RWPE2 (cell line): Measurements from ENCODE around the gene NDOR1.

Source experiments
- ATAC-seq: fragments of 200-7000 bp; cut with Tn5 transposase; 3 replicates; pipeline ENCODE4 v1.9.1; 2021; ENCODE audit warnings: low read depth
- DNase-seq: peaks from one replicate; pipeline ENCODE4 v3.0.0-alpha.2; 2020; ENCODE audit warnings: low spot score
- H3K27ac ChIP-seq: fragments of 450-650 bp; 2 replicates; pipeline ENCODE4 v1.5.1; 2017; ENCODE audit warnings: mild to moderate bottlenecking; ENCODE audit not compliant: poor library complexity, severe bottlenecking
- H3K27me3 ChIP-seq: fragments of 250-450 bp; sonication (Bioruptor Pico); 2 replicates; pipeline ENCODE4 v1.5.1; 2021; ENCODE audit warnings: mild to moderate bottlenecking, moderate library complexity; ENCODE audit not compliant: insufficient read depth, poor library complexity, severe bottlenecking
- H3K36me3 ChIP-seq: fragments of 250-450 bp; sonication (Bioruptor Pico); 2 replicates; pipeline ENCODE4 v1.5.1; 2020; ENCODE audit warnings: low read depth, mild to moderate bottlenecking, moderate library complexity
- H3K4me1 ChIP-seq: fragments of 250-450 bp; sonication (Bioruptor Pico); 2 replicates; pipeline ENCODE4 v1.5.1; 2021; ENCODE audit warnings: mild to moderate bottlenecking, moderate library complexity; ENCODE audit not compliant: insufficient read depth, poor library complexity, severe bottlenecking
- H3K4me3 ChIP-seq: fragments of 250-450 bp; sonication (Bioruptor Pico); 2 replicates; pipeline ENCODE4 v1.5.1; 2021; ENCODE audit warnings: mild to moderate bottlenecking, moderate library complexity; ENCODE audit not compliant: severe bottlenecking
- H3K9me3 ChIP-seq: fragments of 250-450 bp; sonication (Bioruptor Pico); 2 replicates; pipeline ENCODE4 v1.5.1; 2021; ENCODE audit warnings: mild to moderate bottlenecking, moderate library complexity; ENCODE audit not compliant: severe bottlenecking
- TF ChIP-seq, protein P1 (sequence below): fragments of 450-650 bp; IDR thresholded peaks from one replicate; pipeline ENCODE4 v1.5.1; 2017; ENCODE audit warnings: mild to moderate bottlenecking, moderate library complexity; ENCODE audit not compliant: poor library complexity, severe bottlenecking

Gene NDOR1

DNA sequence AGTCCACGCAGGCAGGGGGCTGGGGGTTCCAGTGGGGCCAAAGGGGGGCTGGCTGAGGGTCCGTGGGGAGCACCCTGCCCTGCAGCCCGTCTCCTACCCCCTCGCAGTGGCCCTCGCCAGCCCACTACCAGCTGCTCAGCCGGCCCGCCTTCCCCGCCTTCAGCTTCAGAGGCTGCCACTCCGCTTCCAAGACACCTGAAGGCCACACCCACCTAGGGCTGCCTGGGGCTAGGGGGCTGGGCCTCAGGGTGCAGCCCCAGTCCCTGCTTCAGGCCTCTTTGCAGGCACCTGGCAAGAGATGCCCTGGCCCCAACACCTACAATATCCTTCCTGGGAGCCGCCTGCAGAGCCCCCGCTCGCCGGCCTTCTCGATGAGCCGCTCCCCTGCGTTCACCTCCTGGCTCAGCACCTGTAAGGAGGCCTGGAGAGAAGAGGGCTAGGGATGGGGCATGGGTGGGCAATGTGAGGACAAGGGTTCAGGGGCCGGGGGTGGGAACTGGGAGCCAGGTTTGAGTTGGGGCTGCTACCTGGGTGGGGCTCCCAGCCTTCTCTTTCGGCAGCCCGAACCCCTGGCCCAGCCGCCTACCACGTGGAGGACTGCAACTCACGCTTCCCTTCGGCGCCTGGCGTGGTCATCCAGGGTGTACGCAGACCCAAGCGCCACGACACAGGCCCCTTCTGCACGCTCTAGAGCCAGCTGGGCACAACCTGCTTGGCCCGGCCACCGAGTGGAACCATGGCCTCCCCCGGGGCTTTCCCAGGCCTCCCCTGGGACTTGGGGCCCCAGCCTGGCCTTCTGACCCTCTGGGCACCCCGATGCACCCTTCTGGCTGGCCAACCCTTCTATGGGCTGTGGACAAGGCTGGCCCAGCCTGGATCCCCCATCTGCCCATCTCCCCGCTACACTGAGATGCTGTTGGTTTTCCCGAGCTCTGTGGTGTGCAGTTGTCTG, 47.3 kb downstream of the NDOR1 start:
- no peaks in the 10 kb centered on the region for H3K9me3 ChIP-seq
- H3K4me3 ChIP-seq: no peak overlapping the region
- DNase-seq: no peak
- TF ChIP-seq, protein P1, sequence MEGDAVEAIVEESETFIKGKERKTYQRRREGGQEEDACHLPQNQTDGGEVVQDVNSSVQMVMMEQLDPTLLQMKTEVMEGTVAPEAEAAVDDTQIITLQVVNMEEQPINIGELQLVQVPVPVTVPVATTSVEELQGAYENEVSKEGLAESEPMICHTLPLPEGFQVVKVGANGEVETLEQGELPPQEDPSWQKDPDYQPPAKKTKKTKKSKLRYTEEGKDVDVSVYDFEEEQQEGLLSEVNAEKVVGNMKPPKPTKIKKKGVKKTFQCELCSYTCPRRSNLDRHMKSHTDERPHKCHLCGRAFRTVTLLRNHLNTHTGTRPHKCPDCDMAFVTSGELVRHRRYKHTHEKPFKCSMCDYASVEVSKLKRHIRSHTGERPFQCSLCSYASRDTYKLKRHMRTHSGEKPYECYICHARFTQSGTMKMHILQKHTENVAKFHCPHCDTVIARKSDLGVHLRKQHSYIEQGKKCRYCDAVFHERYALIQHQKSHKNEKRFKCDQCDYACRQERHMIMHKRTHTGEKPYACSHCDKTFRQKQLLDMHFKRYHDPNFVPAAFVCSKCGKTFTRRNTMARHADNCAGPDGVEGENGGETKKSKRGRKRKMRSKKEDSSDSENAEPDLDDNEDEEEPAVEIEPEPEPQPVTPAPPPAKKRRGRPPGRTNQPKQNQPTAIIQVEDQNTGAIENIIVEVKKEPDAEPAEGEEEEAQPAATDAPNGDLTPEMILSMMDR: no peak
- no peak overlapping the region for H3K27ac ChIP-seq
- H3K27me3 ChIP-seq: no peaks in the 10 kb centered on the region
- H3K4me1 ChIP-seq: peaks cover 7% of the 10 kb centered on the region
- peaks cover 15% of the 10 kb centered on the region for H3K36me3 ChIP-seq
- ATAC-seq: peak; percentile 18; the same call in 1 of the 3 replicates

DNA sequence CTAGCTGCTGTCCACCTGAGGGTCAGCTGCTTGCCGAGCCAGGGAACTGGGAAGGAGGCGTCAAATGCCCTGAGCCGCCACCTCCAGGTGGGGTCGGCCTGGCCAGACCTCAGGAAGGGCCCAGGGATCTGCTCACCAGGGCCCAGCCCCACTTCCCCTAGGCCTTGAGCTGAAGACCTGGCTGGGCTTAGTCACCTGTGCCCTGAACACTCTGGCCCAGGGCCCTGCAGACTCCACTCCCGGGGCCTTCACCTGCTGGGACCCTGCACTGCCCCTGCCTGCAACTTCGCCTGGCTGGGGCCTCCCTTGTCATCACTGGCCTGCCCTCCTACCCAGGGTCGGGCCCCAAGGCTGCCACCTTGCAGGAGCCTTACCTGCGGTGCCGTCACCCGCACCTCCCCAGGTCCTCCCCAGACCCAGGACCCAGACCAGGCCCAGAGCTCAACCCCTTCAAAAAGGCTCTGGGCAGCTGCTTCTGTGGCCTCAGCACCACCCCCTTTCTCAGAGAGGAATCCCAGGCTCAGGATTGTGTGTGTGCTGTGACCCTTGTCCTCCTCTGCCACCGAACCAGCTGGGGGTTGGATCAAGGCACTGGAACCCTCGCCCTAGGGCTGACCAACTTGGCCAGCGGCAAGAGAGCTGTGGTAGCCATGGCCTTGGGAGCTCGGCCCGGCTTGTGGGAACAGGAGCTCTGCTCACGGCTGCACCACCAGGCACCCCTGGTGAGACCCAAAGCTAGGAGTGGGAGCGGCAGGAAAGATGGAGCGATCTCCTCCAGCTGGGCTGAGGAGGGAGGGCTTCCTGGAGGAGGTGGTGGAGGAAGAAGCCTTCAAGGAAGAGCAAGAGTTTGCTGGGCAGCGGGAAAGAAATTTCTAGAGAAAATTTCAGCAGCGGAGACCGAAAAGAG, 48.5 kb downstream of the NDOR1 start:
- peak overlapping the region; percentile 99 for H3K4me3 ChIP-seq
- no peak for DNase-seq
- peaks cover 27% of the 10 kb centered on the region for H3K36me3 ChIP-seq
- TF ChIP-seq, protein P1: no peak
- peak overlapping the region; percentile 68 for H3K27ac ChIP-seq
- no peaks in the 10 kb centered on the region for H3K9me3 ChIP-seq
- 0 out of 3 replicates have a peak, but pooled peaks have one; percentile 8 for ATAC-seq
- no peaks in the 10 kb centered on the region for H3K27me3 ChIP-seq
- peaks cover 7% of the 10 kb centered on the region for H3K4me1 ChIP-seq

DNA sequence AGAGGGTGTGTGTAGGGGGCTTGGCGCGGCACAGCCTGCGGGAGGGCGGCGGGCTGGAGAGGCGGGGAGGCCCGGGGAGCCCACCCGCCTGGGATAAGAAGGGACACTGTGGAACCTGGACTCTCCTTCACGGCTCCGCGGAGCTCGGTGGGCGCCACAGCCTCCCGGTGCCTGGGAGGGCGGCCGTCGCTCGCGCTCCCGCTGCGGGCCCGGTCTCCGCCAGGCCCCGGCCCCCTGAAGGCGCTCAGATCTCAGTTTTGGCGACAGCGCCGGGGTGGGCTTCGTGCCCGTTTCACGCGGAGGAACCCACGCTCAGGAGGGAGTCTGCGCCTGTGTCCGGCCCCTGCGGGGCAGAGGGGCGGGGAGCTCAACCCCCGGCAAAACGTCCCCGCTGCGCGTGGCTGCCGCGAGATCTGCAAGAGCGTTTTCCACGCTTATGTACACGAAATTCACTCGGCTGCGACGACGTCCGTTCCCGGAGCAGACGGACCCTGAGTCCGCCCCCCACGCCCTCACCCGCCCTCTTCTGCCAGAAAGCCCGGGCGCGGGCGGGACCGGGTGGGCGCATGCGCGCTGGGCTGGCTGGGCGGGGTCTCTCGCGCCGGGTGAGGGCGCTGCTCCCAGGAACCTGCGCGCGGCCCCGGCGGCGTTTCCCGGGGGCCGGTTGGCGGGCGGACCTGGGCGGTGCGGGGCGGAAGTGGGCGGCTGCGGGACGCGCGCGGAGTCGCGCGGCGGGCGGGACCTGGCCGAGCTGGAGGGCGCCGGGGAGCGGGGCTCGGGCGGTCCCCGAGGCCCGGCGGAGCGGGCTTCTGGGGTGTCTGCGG, 49.3 kb downstream of the NDOR1 start, which contains the start of gene NELFB:
TSS of gene NELFB (plus strand) at position 704 of the 824 bp plus-strand sequence.
- TF ChIP-seq, protein P1: no peak
- DNase-seq (no peak), ATAC-seq (peak; percentile 73)
- Histone ChIP-seq H3K27me3 (no peaks in the 10 kb centered on the region), H3K36me3 (peaks cover 31% of the 10 kb centered on the region), H3K27ac (peak within 1 kb of the TSS; percentile 68), H3K4me1 (peaks cover 7% of the 10 kb centered on the region), H3K9me3 (no peaks in the 10 kb centered on the region), H3K4me3 (peak within 1 kb of the TSS; percentile 99)

DNA sequence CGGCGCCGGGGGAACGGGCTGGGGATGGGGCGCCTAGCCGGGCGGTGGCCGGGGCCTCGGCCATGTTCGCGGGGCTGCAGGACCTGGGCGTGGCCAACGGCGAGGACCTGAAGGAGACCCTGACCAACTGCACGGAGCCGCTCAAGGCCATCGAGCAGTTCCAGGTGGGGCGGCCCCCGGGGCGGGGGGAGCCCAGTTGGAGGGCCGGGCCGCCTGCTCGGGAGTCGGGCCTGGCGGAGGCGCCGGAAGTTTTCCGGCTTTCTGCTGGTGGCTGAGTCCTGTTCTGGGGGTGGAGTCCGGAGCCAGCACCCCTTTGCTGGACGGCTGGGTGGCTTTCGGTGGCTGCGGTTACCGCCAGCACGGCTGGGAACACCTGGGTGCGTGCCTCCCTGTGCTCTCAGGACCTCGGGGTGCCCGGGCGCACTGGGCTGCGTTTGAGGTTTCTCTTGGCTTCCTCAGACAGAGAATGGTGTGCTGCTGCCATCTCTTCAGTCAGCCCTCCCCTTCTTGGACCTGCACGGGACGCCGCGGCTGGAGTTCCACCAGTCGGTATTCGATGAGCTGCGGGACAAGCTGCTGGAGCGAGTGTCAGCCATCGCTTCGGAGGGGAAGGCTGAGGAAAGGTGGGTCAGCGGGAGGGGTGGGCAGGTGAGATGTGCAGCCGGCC, 50.1 kb downstream of the NDOR1 start:
- peak overlapping the region; percentile 68 for H3K27ac ChIP-seq
- peak; percentile 7 for ATAC-seq
- H3K36me3 ChIP-seq: peaks cover 31% of the 10 kb centered on the region
- peaks cover 7% of the 10 kb centered on the region for H3K4me1 ChIP-seq
- TF ChIP-seq, protein P1: no peak
- DNase-seq: no peak
- H3K9me3 ChIP-seq: no peaks in the 10 kb centered on the region
- H3K27me3 ChIP-seq: no peaks in the 10 kb centered on the region
- H3K4me3 ChIP-seq: peak overlapping the region; percentile 99
